Common myeloid progenitor, CD34-positive (primary cell): ENCODE data around the gene PA2G4.

Experiments
- CTCF ChIA-PET: fragments of 350-600 bp; sonication (Branson Sonifier 250); formaldehyde crosslinking; loops from one replicate; lab custom pipeline; 2021; ENCODE audit warnings: antibody characterized with exemption; lab: Charles Lee
- POLR2A ChIA-PET: fragments of 350-600 bp; sonication (Branson Sonifier 250); formaldehyde crosslinking; loops from one replicate; lab custom pipeline; 2021; ENCODE audit warnings: antibody characterized with exemption; lab: Charles Lee
- DNase-seq, 3 donors: peaks; one replicate each; pipeline versions ENCODE4 v3.0.0 to v3.0.0-alpha.2; 2013
- H3K27ac ChIP-seq, 2 experiments: 1 replicate in 1 of 2; 2 replicates in 1 of 2; pipeline ENCODE4 v1.7.0; 2013; ENCODE audit warnings: inconsistent platforms in 2 of 2, low read length in 2 of 2, mild to moderate bottlenecking in 2 of 2, low read depth in 1 of 2, moderate library complexity in 1 of 2; ENCODE audit not compliant: severe bottlenecking in 2 of 2, insufficient read depth in 1 of 2, poor library complexity in 1 of 2
- H3K27me3 ChIP-seq, 5 experiments: replicated peaks in 2 of 5; 1 replicate in 3 of 5; 2 replicates in 2 of 5; pipeline versions ENCODE4 v1.6.1 to v1.7.0; 2013; ENCODE audit warnings: low read length in 4 of 5, mild to moderate bottlenecking in 2 of 5, moderate library complexity in 2 of 5, inconsistent platforms in 1 of 5; ENCODE audit not compliant: insufficient read depth in 5 of 5, control insufficient read depth in 4 of 5
- H3K36me3 ChIP-seq, 4 experiments: 1 replicate in 2 of 4; 2 replicates in 2 of 4; pipeline versions ENCODE4 v1.6.1 to v1.7.0; 2013; ENCODE audit warnings: low read length in 3 of 4, control low read depth in 1 of 4, mild to moderate bottlenecking in 1 of 4; ENCODE audit not compliant: control insufficient read depth in 4 of 4, insufficient read depth in 4 of 4
- H3K4me1 ChIP-seq, 4 experiments: 1 replicate in 3 of 4; 2 replicates in 1 of 4; pipeline versions ENCODE4 v1.6.1 to v1.7.1; 2013; ENCODE audit warnings: low read length in 3 of 4, mild to moderate bottlenecking in 3 of 4, control low read depth in 1 of 4, inconsistent platforms in 1 of 4, moderate library complexity in 1 of 4; ENCODE audit not compliant: control insufficient read depth in 4 of 4, insufficient read depth in 4 of 4; ENCODE audit errors: control extremely low read depth in 1 of 4
- H3K4me3 ChIP-seq, 7 experiments: 1 replicate in 4 of 7; 2 replicates in 3 of 7; pipeline versions ENCODE4 v1.5.1 to v1.7.0; 2013; ENCODE audit warnings: mild to moderate bottlenecking in 7 of 7, low read length in 6 of 7, moderate library complexity in 6 of 7, inconsistent platforms in 2 of 7, low read depth in 2 of 7, control low read depth in 1 of 7; ENCODE audit not compliant: insufficient read depth in 4 of 7, control insufficient read depth in 1 of 7; ENCODE audit errors: extremely low read depth in 1 of 7
- H3K9me3 ChIP-seq, 5 experiments: 1 replicate in 4 of 5; 2 replicates in 1 of 5; pipeline versions ENCODE4 v1.6.1 to v1.7.1; 2013; ENCODE audit warnings: low read length in 4 of 5, mild to moderate bottlenecking in 2 of 5, inconsistent platforms in 1 of 5, low read depth in 1 of 5, moderate library complexity in 1 of 5; ENCODE audit not compliant: control insufficient read depth in 4 of 5, insufficient read depth in 2 of 5; ENCODE audit errors: control extremely low read depth in 1 of 5
- WGBS: methylation state at CpG from one replicate; pipeline ENCODE4 v1.1.5; 2013; ENCODE audit not compliant: insufficient coverage; 5-methylcytosine and 5-hydroxymethylcytosine counted together

PA2G4 gene

DNA sequence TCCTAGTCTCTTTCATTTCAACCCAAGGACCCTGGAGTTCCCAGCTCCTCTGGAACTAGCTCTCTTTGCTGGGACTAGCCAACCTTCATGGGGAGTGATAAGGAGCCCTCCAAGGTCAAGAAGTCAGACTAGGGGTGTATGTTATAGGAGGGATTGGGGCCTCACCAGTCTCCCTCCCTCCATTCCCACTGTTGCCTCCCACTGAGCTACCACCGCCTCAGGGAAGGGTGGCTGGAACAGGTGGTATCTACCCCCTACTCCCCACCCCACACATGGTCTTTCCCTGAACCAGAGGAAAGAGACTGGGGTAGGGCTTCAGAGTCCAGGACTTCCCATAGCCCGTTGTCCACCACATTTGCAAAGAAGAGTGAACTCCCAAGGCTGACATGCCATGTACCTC is 22.0 kb upstream of the PA2G4 start:
- H3K36me3 ChIP-seq, result no peaks in the 10 kb centered on the region
- CTCF ChIA-PET, result interaction anchor here (0.9 to 2.2 kb wide), 6 partner anchors 12 to 38 kb away, joined by 3 to 10 read pairs (median 3); partner anchors contain the start of gene PA2G4
- 100% methylated on average over 1 of the region's 2 CpGs for WGBS
- no peaks in the 10 kb centered on the region for H3K9me3 ChIP-seq
- H3K27ac ChIP-seq, result no peak overlapping the region
- DNase-seq, result no peak
- no peak overlapping the region for H3K4me3 ChIP-seq
- H3K4me1 ChIP-seq, result peaks cover 0 to 18% (median 17%) of the 10 kb centered on the region in 4 experiments
- peaks cover 0 to 42% (median 20%) of the 10 kb centered on the region in 5 experiments for H3K27me3 ChIP-seq
- POLR2A ChIA-PET, result interaction anchor here (0.6 kb wide), 1 partner anchor 1709 kb away, joined by 3 read pairs; no protein-coding TSS in a partner anchor

DNA sequence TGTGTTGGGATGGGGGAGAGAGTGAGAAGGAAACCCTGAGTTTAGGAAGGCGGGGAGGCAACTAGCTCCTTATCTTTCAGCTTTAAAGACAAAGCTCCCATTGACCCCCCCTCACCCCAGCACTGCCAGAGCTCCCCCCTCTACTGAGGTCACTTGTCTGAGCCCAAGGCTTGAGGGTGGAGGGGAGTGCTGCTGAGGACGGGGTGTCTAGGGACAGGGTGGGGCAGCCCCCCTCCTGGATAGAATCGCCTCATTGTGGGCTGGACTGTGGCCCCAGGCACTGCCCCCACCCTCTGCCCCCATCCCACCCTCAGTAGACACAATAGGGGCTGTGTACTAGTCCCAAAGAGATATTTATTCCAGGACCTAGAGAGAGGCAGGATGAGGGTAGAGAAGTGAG is 21.4 kb upstream of the PA2G4 start:
- Histone ChIP-seq H3K27ac (no peak overlapping the region), H3K36me3 (no peaks in the 10 kb centered on the region), H3K27me3 (peaks cover 0 to 42% (median 20%) of the 10 kb centered on the region in 5 experiments), H3K4me3 (no peak overlapping the region), H3K4me1 (peaks cover 0 to 18% (median 17%) of the 10 kb centered on the region in 4 experiments), H3K9me3 (no peaks in the 10 kb centered on the region)
- ChIA-PET CTCF (interaction anchor here (0.9 to 2.2 kb wide), 6 partner anchors 11 to 38 kb away, joined by 3 to 10 read pairs (median 3); partner anchors contain the start of gene PA2G4), POLR2A (no interaction called here)
- WGBS, result no CpG with 5 or more reads among the region's 3 CpGs
- no peak for DNase-seq

DNA sequence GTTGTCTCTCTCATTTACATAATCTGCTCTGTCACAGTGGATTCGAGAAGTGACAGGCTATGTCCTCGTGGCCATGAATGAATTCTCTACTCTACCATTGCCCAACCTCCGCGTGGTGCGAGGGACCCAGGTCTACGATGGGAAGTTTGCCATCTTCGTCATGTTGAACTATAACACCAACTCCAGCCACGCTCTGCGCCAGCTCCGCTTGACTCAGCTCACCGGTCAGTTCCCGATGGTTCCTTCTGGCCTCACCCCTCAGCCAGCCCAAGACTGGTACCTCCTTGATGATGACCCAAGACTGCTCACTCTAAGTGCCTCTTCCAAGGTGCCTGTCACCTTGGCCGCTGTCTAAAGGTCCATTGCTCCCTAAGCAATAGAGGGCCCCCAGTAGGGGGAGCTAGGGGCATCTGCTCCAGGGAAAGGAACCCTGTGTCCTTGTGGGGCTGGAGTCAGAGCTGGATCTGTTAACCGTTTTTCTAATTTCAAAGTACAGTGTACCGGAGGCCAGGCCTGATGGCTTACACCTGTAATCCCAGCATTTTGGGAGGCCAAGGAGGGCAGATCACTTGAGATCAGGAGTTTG is 19.3 kb upstream of the PA2G4 start:
- WGBS, result 91% methylated on average over 15 of the region's 15 CpGs
- ChIA-PET CTCF (interaction anchor here (0.8 to 2.6 kb wide), 6 partner anchors 11 to 35 kb away, joined by 3 to 16 read pairs (median 4); partner anchors contain the start of gene PA2G4), POLR2A (no interaction called here)
- Histone ChIP-seq H3K27me3 (peaks cover 0 to 35% (median 20%) of the 10 kb centered on the region in 5 experiments), H3K4me3 (no peak overlapping the region), H3K36me3 (no peaks in the 10 kb centered on the region), H3K9me3 (no peaks in the 10 kb centered on the region), H3K4me1 (peaks cover 0 to 7% (median 5%) of the 10 kb centered on the region in 4 experiments), H3K27ac (no peak overlapping the region)
- DNase-seq, result peak in 2 of 3 donors; percentile 23 to 40

DNA sequence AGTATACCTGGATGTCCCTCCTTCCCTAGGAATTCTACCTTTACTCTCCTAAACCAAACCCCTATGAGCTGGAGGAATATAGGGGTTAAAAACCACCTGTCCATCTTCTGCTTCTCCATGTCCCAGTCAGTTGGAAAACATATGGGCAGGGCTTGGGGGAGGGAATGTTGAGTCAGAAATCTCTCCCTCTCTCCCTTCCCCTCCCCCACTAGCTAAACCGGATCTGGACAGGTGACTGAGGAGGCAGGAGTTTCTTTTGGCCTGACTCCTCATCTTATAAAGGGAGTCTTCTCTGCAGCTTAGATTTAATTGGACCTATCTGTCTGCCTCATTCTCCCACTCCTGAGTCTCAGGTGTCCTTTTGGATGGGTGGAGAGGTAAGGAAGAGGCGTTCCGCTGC is 18.3 kb upstream of the PA2G4 start:
- Histone ChIP-seq H3K4me1 (no peaks in the 10 kb centered on the region), H3K9me3 (no peaks in the 10 kb centered on the region), H3K27ac (no peak overlapping the region), H3K27me3 (peaks cover 0 to 25% (median 14%) of the 10 kb centered on the region in 5 experiments), H3K36me3 (no peaks in the 10 kb centered on the region), H3K4me3 (no peak overlapping the region)
- CTCF ChIA-PET, result interaction anchor here (0.5 to 2.6 kb wide), 4 partner anchors 9 to 90 kb away, joined by 3 to 16 read pairs (median 5); partner anchors contain the start of gene PA2G4
- POLR2A ChIA-PET, result no interaction called here
- DNase-seq, result no peak
- WGBS, result no CpG with 5 or more reads among the region's 3 CpGs

DNA sequence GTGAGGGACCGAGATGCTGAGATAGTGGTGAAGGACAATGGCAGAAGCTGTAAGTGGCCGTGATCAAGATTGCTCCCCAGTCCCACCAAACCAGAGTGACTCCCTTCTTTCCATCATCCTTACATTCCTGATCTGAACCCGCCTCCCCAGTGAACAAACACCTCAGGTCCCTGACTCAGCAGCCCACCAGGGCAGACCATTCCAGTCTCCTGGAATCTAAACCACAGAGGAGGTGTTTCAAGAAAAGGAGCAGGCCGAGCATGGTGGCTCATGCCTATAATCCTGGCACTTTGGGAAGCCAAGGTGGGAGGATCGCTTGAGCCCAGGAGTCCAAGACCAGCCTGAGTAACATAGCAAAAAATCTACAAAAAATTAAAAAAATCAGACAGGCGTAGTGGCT is 17.8 kb upstream of the PA2G4 start:
- CTCF ChIA-PET, result interaction anchor here (0.5 to 2.6 kb wide), 2 partner anchors 9 to 90 kb away, joined by 3 to 16 read pairs; no protein-coding TSS in a partner anchor
- Histone ChIP-seq H3K27me3 (peaks cover 0 to 20% (median 9%) of the 10 kb centered on the region in 5 experiments), H3K27ac (no peak overlapping the region), H3K4me3 (no peak overlapping the region), H3K36me3 (no peaks in the 10 kb centered on the region), H3K9me3 (no peaks in the 10 kb centered on the region), H3K4me1 (no peaks in the 10 kb centered on the region)
- DNase-seq, result no peak
- 88% methylated on average over 4 of the region's 6 CpGs for WGBS
- POLR2A ChIA-PET, result no interaction called here

DNA sequence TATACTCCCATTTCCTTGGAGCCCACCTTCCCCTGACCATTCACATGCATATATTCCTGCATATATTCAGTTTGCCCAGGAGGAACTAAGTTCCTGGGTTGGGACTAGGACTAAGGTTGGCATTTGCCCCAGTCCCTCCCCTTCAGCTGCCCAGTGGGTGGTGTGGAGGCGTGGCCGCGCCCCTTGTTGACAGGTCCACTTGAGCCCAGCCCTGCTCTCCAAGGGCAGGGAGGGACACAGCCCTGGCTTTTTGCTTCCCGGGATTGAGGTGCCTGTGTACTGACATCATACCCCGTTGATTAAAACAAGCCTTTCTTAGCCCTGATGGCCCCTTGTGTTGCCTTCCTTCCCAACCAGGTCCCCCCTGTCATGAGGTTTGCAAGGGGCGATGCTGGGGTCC is 17.1 kb upstream of the PA2G4 start:
- WGBS, result 95% methylated on average over 3 of the region's 6 CpGs
- Histone ChIP-seq H3K4me3 (no peak overlapping the region), H3K27me3 (peaks cover 0 to 14% (median 4%) of the 10 kb centered on the region in 5 experiments), H3K36me3 (no peaks in the 10 kb centered on the region), H3K4me1 (no peaks in the 10 kb centered on the region), H3K9me3 (no peaks in the 10 kb centered on the region), H3K27ac (no peak overlapping the region)
- ChIA-PET CTCF (interaction anchor here (1.0 kb wide), 1 partner anchor 37 kb away, joined by 3 read pairs; no protein-coding TSS in a partner anchor), POLR2A (no interaction called here)
- DNase-seq, result no peak

DNA sequence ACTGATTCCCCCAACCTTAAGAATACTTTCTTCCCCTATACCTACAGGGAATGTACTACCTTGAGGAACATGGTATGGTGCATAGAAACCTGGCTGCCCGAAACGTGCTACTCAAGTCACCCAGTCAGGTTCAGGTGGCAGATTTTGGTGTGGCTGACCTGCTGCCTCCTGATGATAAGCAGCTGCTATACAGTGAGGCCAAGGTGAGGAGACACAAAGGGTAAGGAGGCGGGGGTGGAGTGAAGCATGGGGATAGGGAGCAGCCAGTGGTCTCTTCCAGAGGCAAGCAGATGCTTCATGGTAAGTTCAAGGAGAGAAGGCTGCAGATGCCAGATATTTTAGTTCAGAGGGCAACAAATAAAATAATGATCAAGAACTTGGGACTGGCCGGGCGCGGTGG is 6.6 kb upstream of the PA2G4 start:
- Histone ChIP-seq H3K36me3 (no peaks in the 10 kb centered on the region), H3K4me3 (no peak overlapping the region), H3K9me3 (no peaks in the 10 kb centered on the region), H3K4me1 (peaks cover 0 to 2% (median under 1%) of the 10 kb centered on the region in 4 experiments), H3K27me3 (peaks cover 0 to 7% (median 0%) of the 10 kb centered on the region in 5 experiments), H3K27ac (no peak overlapping the region)
- no peak for DNase-seq
- 92% methylated on average over 3 of the region's 6 CpGs for WGBS
- ChIA-PET POLR2A (no interaction called here), CTCF (interaction anchor here (0.9 to 1.2 kb wide), 2 partner anchors 8 to 27 kb away, joined by 3 read pairs; no protein-coding TSS in a partner anchor)
